ENCODE data around the gene HAPLN3.

HAPLN3 gene

GRCh38 chr15:88865498-88866099 lies 29.7 kb downstream of the HAPLN3 start:
- no peak overlapping the region for H3K9ac ChIP-seq (ENCODE audit: low read length)
- no peak overlapping the region for H3K4me3 ChIP-seq (ENCODE audit: low read length)
- no peaks in the 10 kb centered on the region for H3K27me3 ChIP-seq (ENCODE audit: control insufficient read depth, insufficient read depth, low read length)
- H3K36me3 ChIP-seq (ENCODE audit: control insufficient read depth, insufficient read depth, low read length) = no peaks in the 10 kb centered on the region
- H3K4me1 ChIP-seq (ENCODE audit: control insufficient read depth, insufficient read depth, low read length) = no peaks in the 10 kb centered on the region
- H3K9me3 ChIP-seq (ENCODE audit: control insufficient read depth, low read length) = no peaks in the 10 kb centered on the region

GRCh38 chr15:88864861-88865497 lies 30.4 kb downstream of the HAPLN3 start:
- H3K27me3 ChIP-seq (ENCODE audit: control insufficient read depth, insufficient read depth, low read length) = no peaks in the 10 kb centered on the region

GRCh38 chr15:88863412-88863811 lies 31.9 kb downstream of the HAPLN3 start:
- no peaks in the 10 kb centered on the region for H3K4me1 ChIP-seq (ENCODE audit: control insufficient read depth, insufficient read depth, low read length)
- no peak overlapping the region for H3K4me3 ChIP-seq (ENCODE audit: low read length)
- no peak overlapping the region for H3K9ac ChIP-seq (ENCODE audit: low read length)
- H3K9me3 ChIP-seq (ENCODE audit: control insufficient read depth, low read length) = no peaks in the 10 kb centered on the region
- H3K27me3 ChIP-seq (ENCODE audit: control insufficient read depth, insufficient read depth, low read length) = no peaks in the 10 kb centered on the region
- H3K36me3 ChIP-seq (ENCODE audit: control insufficient read depth, insufficient read depth, low read length) = no peaks in the 10 kb centered on the region

More at GRCh38 chr15:88864861-88865497, 30.4 kb downstream of the HAPLN3 start:
- Histone ChIP-seq H3K4me3 (ENCODE audit: low read length) (no peak overlapping the region), H3K4me1 (ENCODE audit: control insufficient read depth, insufficient read depth, low read length) (no peaks in the 10 kb centered on the region), H3K9me3 (ENCODE audit: control insufficient read depth, low read length) (no peaks in the 10 kb centered on the region), H3K9ac (ENCODE audit: low read length) (no peak overlapping the region), H3K36me3 (ENCODE audit: control insufficient read depth, insufficient read depth, low read length) (no peaks in the 10 kb centered on the region)

GRCh38 chr15:88860212-88860611 lies 35.1 kb downstream of the HAPLN3 start:
- H3K9ac ChIP-seq (ENCODE audit: low read length) = no peak overlapping the region
- no peaks in the 10 kb centered on the region for H3K4me1 ChIP-seq (ENCODE audit: control insufficient read depth, insufficient read depth, low read length)
- H3K9me3 ChIP-seq (ENCODE audit: control insufficient read depth, low read length) = no peaks in the 10 kb centered on the region
- no peaks in the 10 kb centered on the region for H3K36me3 ChIP-seq (ENCODE audit: control insufficient read depth, insufficient read depth, low read length)
- H3K4me3 ChIP-seq (ENCODE audit: low read length) = no peak overlapping the region
- no peaks in the 10 kb centered on the region for H3K27me3 ChIP-seq (ENCODE audit: control insufficient read depth, insufficient read depth, low read length)

GRCh38 chr15:88859550-88859949 lies 35.8 kb downstream of the HAPLN3 start:
- H3K4me1 ChIP-seq (ENCODE audit: control insufficient read depth, insufficient read depth, low read length) = no peaks in the 10 kb centered on the region
- no peak overlapping the region for H3K4me3 ChIP-seq (ENCODE audit: low read length)
- H3K9ac ChIP-seq (ENCODE audit: low read length) = no peak overlapping the region
- no peaks in the 10 kb centered on the region for H3K36me3 ChIP-seq (ENCODE audit: control insufficient read depth, insufficient read depth, low read length)
- H3K27me3 ChIP-seq (ENCODE audit: control insufficient read depth, insufficient read depth, low read length) = no peaks in the 10 kb centered on the region
- no peaks in the 10 kb centered on the region for H3K9me3 ChIP-seq (ENCODE audit: control insufficient read depth, low read length)

- Histone ChIP-seq H3K9ac (ENCODE audit: low read length) (no peak overlapping the region), H3K27me3 (ENCODE audit: control insufficient read depth, insufficient read depth, low read length) (no peaks in the 10 kb centered on the region), H3K4me1 (ENCODE audit: control insufficient read depth, insufficient read depth, low read length) (no peaks in the 10 kb centered on the region), H3K9me3 (ENCODE audit: control insufficient read depth, low read length) (no peaks in the 10 kb centered on the region), H3K36me3 (ENCODE audit: control insufficient read depth, insufficient read depth, low read length) (no peaks in the 10 kb centered on the region), H3K4me3 (ENCODE audit: low read length) (no peak overlapping the region)
Observed at GRCh38 chr15:88858934-88859333, 36.4 kb downstream of the HAPLN3 start.

GRCh38 chr15:88852476-88852875 lies 42.9 kb downstream of the HAPLN3 start:
- H3K9ac ChIP-seq (ENCODE audit: low read length) = no peak overlapping the region
- H3K27me3 ChIP-seq (ENCODE audit: control insufficient read depth, insufficient read depth, low read length) = no peaks in the 10 kb centered on the region
- no peaks in the 10 kb centered on the region for H3K36me3 ChIP-seq (ENCODE audit: control insufficient read depth, insufficient read depth, low read length)
- H3K9me3 ChIP-seq (ENCODE audit: control insufficient read depth, low read length) = no peaks in the 10 kb centered on the region
- H3K4me3 ChIP-seq (ENCODE audit: low read length) = no peak overlapping the region
- no peaks in the 10 kb centered on the region for H3K4me1 ChIP-seq (ENCODE audit: control insufficient read depth, insufficient read depth, low read length)

- H3K27me3 ChIP-seq (ENCODE audit: control insufficient read depth, insufficient read depth, low read length) = no peaks in the 10 kb centered on the region
Observed at GRCh38 chr15:88849376-88850072, 45.8 kb downstream of the HAPLN3 start.

GRCh38 chr15:88848203-88848602 lies 47.1 kb downstream of the HAPLN3 start:
- no peaks in the 10 kb centered on the region for H3K27me3 ChIP-seq (ENCODE audit: control insufficient read depth, insufficient read depth, low read length)
- no peak overlapping the region for H3K9ac ChIP-seq (ENCODE audit: low read length)
- H3K36me3 ChIP-seq (ENCODE audit: control insufficient read depth, insufficient read depth, low read length) = no peaks in the 10 kb centered on the region
- no peaks in the 10 kb centered on the region for H3K4me1 ChIP-seq (ENCODE audit: control insufficient read depth, insufficient read depth, low read length)
- H3K4me3 ChIP-seq (ENCODE audit: low read length) = no peak overlapping the region
- no peaks in the 10 kb centered on the region for H3K9me3 ChIP-seq (ENCODE audit: control insufficient read depth, low read length)

More at GRCh38 chr15:88849376-88850072, 45.8 kb downstream of the HAPLN3 start:
- Histone ChIP-seq H3K36me3 (ENCODE audit: control insufficient read depth, insufficient read depth, low read length) (no peaks in the 10 kb centered on the region), H3K4me3 (ENCODE audit: low read length) (no peak overlapping the region), H3K9me3 (ENCODE audit: control insufficient read depth, low read length) (no peaks in the 10 kb centered on the region), H3K4me1 (ENCODE audit: control insufficient read depth, insufficient read depth, low read length) (no peaks in the 10 kb centered on the region), H3K9ac (ENCODE audit: low read length) (no peak overlapping the region)

- no peaks in the 10 kb centered on the region for H3K36me3 ChIP-seq (ENCODE audit: control insufficient read depth, insufficient read depth, low read length)
- H3K4me3 ChIP-seq (ENCODE audit: low read length) = no peak overlapping the region
- no peaks in the 10 kb centered on the region for H3K27me3 ChIP-seq (ENCODE audit: control insufficient read depth, insufficient read depth, low read length)
- H3K4me1 ChIP-seq (ENCODE audit: control insufficient read depth, insufficient read depth, low read length) = no peaks in the 10 kb centered on the region
- no peaks in the 10 kb centered on the region for H3K9me3 ChIP-seq (ENCODE audit: control insufficient read depth, low read length)
- H3K9ac ChIP-seq (ENCODE audit: low read length) = no peak overlapping the region
Observed at GRCh38 chr15:88847144-88847543, 48.2 kb downstream of the HAPLN3 start.

GRCh38 chr15:88845616-88846015 lies 49.7 kb downstream of the HAPLN3 start:
- H3K27me3 ChIP-seq (ENCODE audit: control insufficient read depth, insufficient read depth, low read length) = no peaks in the 10 kb centered on the region
- no peaks in the 10 kb centered on the region for H3K4me1 ChIP-seq (ENCODE audit: control insufficient read depth, insufficient read depth, low read length)
- H3K9ac ChIP-seq (ENCODE audit: low read length) = no peak overlapping the region
- no peaks in the 10 kb centered on the region for H3K9me3 ChIP-seq (ENCODE audit: control insufficient read depth, low read length)
- no peak overlapping the region for H3K4me3 ChIP-seq (ENCODE audit: low read length)
- no peaks in the 10 kb centered on the region for H3K36me3 ChIP-seq (ENCODE audit: control insufficient read depth, insufficient read depth, low read length)

- Histone ChIP-seq H3K9ac (ENCODE audit: low read length) (no peak overlapping the region), H3K4me1 (ENCODE audit: control insufficient read depth, insufficient read depth, low read length) (no peaks in the 10 kb centered on the region), H3K9me3 (ENCODE audit: control insufficient read depth, low read length) (no peaks in the 10 kb centered on the region), H3K4me3 (ENCODE audit: low read length) (no peak overlapping the region), H3K36me3 (ENCODE audit: control insufficient read depth, insufficient read depth, low read length) (no peaks in the 10 kb centered on the region), H3K27me3 (ENCODE audit: control insufficient read depth, insufficient read depth, low read length) (no peaks in the 10 kb centered on the region)
Observed at GRCh38 chr15:88844749-88845386, 50.5 kb downstream of the HAPLN3 start.

Measured in mucosa of stomach (tissue), 1 donor.